HepG2 (cell line): ENCODE results near the gene ATRNL1. TPM values are rescaled to one million over a fixed set of nuclear protein-coding genes. Genes with fewer than 3 reads are reported as not detected.

Source experiments
- ATAC-seq: fragments of 200-7000 bp; cut with Tn5 transposase; 3 replicates; pipeline ENCODE4 v1.9.1; 2020; ENCODE audit warnings: mild to moderate bottlenecking, moderate library complexity
- BruUV-seq: library from RNA; stranded (reverse); fragments of 400-500 nt; replicated peaks from 2 replicates; lab custom pipeline; 2021; lab: Mats Ljungman, UMichigan
- CTCF ChIA-PET: fragments of 300-600 bp; formaldehyde crosslinking; extraction: SDS; loops from one replicate; lab custom pipeline; 2021; ENCODE audit warnings: low total read pairs, inconsistent platforms, low intra/inter-chr PET ratio; lab: Yijun Ruan, JAX
- POLR2A ChIA-PET: fragments of 350-600 bp; sonication (Branson Sonifier 250); formaldehyde crosslinking; loops from one replicate; lab custom pipeline; 2020; ENCODE audit warnings: antibody characterized with exemption, inconsistent platforms; lab: Yijun Ruan, JAX
- DNase-seq: peaks from one replicate; pipeline ENCODE4 v3.0.0-alpha.2; 2015; ENCODE audit warnings: low spot score
- FAIRE-seq: peaks from 3 replicates; lab custom pipeline; 2011; peaks lifted over from hg19 to GRCh38; lab: Jason Lieb, UNC
- H2AFZ ChIP-seq: one replicate; pipeline ENCODE4 v1.6.1; 2011; ENCODE audit warnings: low read length, inconsistent platforms
- H3K27ac ChIP-seq: fragments of 300-600 bp; 3 replicates; pipeline ENCODE4 v1.8.0; 2011; ENCODE audit warnings: mixed run types, mild to moderate bottlenecking, mixed read lengths, low read length, inconsistent platforms; ENCODE audit not compliant: insufficient read depth; ENCODE audit errors: extremely low read length
- H3K27me3 ChIP-seq, 2 experiments: fragments of 200-600 bp in 1 of 2; 2 replicates in 1 of 2; 3 replicates in 1 of 2; pipeline versions ENCODE4 v1.6.0 to v1.8.0; 2011; ENCODE audit warnings: low read length in 2 of 2, mild to moderate bottlenecking in 2 of 2, moderate library complexity in 2 of 2, inconsistent platforms in 1 of 2; ENCODE audit not compliant: insufficient read depth in 2 of 2, control insufficient read depth in 1 of 2
- H3K36me3 ChIP-seq, 2 experiments: fragments of 200-600 bp in 1 of 2; replicated peaks in 1 of 2; 2 replicates in 1 of 2; 3 replicates in 1 of 2; pipeline versions ENCODE4 v1.5.1 to v1.8.0; 2011; ENCODE audit warnings: low read length in 2 of 2, inconsistent platforms in 1 of 2; ENCODE audit not compliant: insufficient read depth in 2 of 2, control insufficient read depth in 1 of 2
- H3K4me1 ChIP-seq: 2 replicates; pipeline ENCODE4 v1.5.1; 2012; ENCODE audit warnings: low read length, inconsistent platforms; ENCODE audit not compliant: insufficient read depth
- H3K4me2 ChIP-seq: 2 replicates; pipeline ENCODE4 v1.6.0; 2011; ENCODE audit warnings: low read depth, low read length, inconsistent platforms
- H3K4me3 ChIP-seq, 3 experiments: fragments of 200-600 bp in 1 of 3; sonication (generic), shearing (Covaris generic) in 1 of 3; replicated peaks in 1 of 3; 2 replicates each; pipeline ENCODE4 v1.5.1; 2011 to 2016; ENCODE audit warnings: low read length in 3 of 3, inconsistent platforms in 2 of 3, low read depth in 2 of 3, mild to moderate bottlenecking in 2 of 3, control low read depth in 1 of 3, mixed read lengths in 1 of 3; ENCODE audit not compliant: insufficient read depth in 1 of 3
- H3K79me2 ChIP-seq: one replicate; pipeline ENCODE4 v1.6.1; 2011; ENCODE audit warnings: low read length, inconsistent platforms; ENCODE audit not compliant: insufficient read depth
- H3K9ac ChIP-seq: 2 replicates; pipeline ENCODE4 v1.6.0; 2011; ENCODE audit warnings: mild to moderate bottlenecking, low read depth, low read length, inconsistent platforms; ENCODE audit not compliant: insufficient read depth
- H3K9me3 ChIP-seq: 2 replicates; pipeline ENCODE4 v1.5.1; 2012; ENCODE audit warnings: mild to moderate bottlenecking, low read length
- H4K20me1 ChIP-seq: 2 replicates; pipeline ENCODE4 v1.6.0; 2011; ENCODE audit warnings: inconsistent platforms, mild to moderate bottlenecking, low read length, moderate library complexity; ENCODE audit not compliant: insufficient read depth
- ATF7-NPFF ChIP-seq: sonication (generic); formaldehyde crosslinking; IDR thresholded peaks from 2 replicates; pipeline ENCODE4 v1.8.1; 2023; ENCODE audit warnings: mild to moderate bottlenecking, low read depth, missing genetic modification reagents, moderate library complexity
- HOXA7 ChIP-seq: sonication (generic); formaldehyde crosslinking; IDR thresholded peaks from 2 replicates; pipeline ENCODE4 v1.8.1; 2022; ENCODE audit warnings: mild to moderate bottlenecking, missing genetic modification reagents, moderate library complexity
- KLF9 ChIP-seq: IDR thresholded peaks from 2 replicates; pipeline ENCODE4 v1.6.1; 2016; ENCODE audit warnings: low read depth
- MEF2D ChIP-seq: sonication (generic); formaldehyde crosslinking; IDR thresholded peaks from 2 replicates; pipeline ENCODE4 v1.5.1; 2020; ENCODE audit warnings: mild to moderate bottlenecking, missing genetic modification reagents
- NFE2L2 ChIP-seq: fragments of 150-350 bp; IDR thresholded peaks from 2 replicates; pipeline ENCODE4 v1.6.1; 2014; ENCODE audit warnings: low read length
- POLR2AphosphoS5 ChIP-seq: IDR thresholded peaks from 2 replicates; pipeline ENCODE4 v1.6.1; 2012; ENCODE audit warnings: low read depth, low read length
- SRSF1 ChIP-seq: fragments of 200-400 bp; formaldehyde crosslinking; optimal IDR thresholded peaks from 2 replicates; pipeline ENCODE3; 2017; ENCODE audit warnings: mild to moderate bottlenecking, low read depth, low read length, moderate library complexity
- WIZ ChIP-seq: sonication (generic); formaldehyde crosslinking; IDR thresholded peaks from 2 replicates; pipeline ENCODE4 v1.5.1; 2020; ENCODE audit warnings: mild to moderate bottlenecking, missing genetic modification reagents
- ZBTB43 ChIP-seq: sonication (generic); formaldehyde crosslinking; conservative IDR thresholded peaks from 2 replicates; pipeline ENCODE4 v1.4.0; 2020; ENCODE audit warnings: missing genetic modification reagents
- ZFP90 ChIP-seq: sonication (generic); formaldehyde crosslinking; IDR thresholded peaks from 2 replicates; pipeline ENCODE4 v1.8.0; 2022; ENCODE audit warnings: missing genetic modification reagents, mild to moderate bottlenecking, inconsistent platforms, borderline replicate concordance
- ZNF530 ChIP-seq: sonication (generic); formaldehyde crosslinking; IDR thresholded peaks from 2 replicates; pipeline ENCODE4 v1.5.0; 2020; ENCODE audit warnings: low read depth, mild to moderate bottlenecking, missing genetic modification reagents
- ZNF713 ChIP-seq: sonication (generic); formaldehyde crosslinking; IDR thresholded peaks from 2 replicates; pipeline ENCODE4 v1.4.0; 2020; ENCODE audit warnings: mild to moderate bottlenecking, missing genetic modification reagents
- WGBS: methylation state at CpG from one replicate; pipeline ENCODE4 v1.1.6; 2017; ENCODE audit warnings: low lambda C conversion rate; 5-methylcytosine and 5-hydroxymethylcytosine counted together
- in situ Hi-C: cut with HindIII; loops from 2 replicates; pipeline ENCODE4 v1.10.0; 2017; ENCODE audit warnings: low pct_unique_long_range_greater_than_20kb; ENCODE audit not compliant: extremely low pct_ligation_motif_present
- intact Hi-C: fragments of 100-400 bp; cut with micrococcal nuclease; formaldehyde crosslinking; loops from one replicate; pipeline ENCODE4 v1.10.0; 2022; ENCODE audit not compliant: unreplicated experiment
- polyA plus RNA-seq, 8 experiments: library from polyadenylated mRNA; depleted of rRNA in 3 of 8; stranded (reverse) in 7 of 8; unstranded in 1 of 8; fragments of >200 nt; fragmentation: Illumina TruSeq in 4 of 8; extraction: Trizol in 4 of 8; gene quantifications; 2 replicates each; pipeline versions ENCODE4 v1.2.1 to v1.2.3, GENCODE V29; 2011 to 2016; ENCODE audit warnings: low read depth in 4 of 8, missing spikeins in 1 of 8, mixed read lengths in 1 of 8; ENCODE audit not compliant: insufficient read depth in 1 of 8
- total RNA-seq, 5 experiments: library from RNA; depleted of rRNA; stranded (reverse); fragments of >200 nt; fragmentation: Illumina TruSeq; extraction: Trizol; gene quantifications; 2 replicates each; pipeline ENCODE4 v1.2.3, GENCODE V29; 2016; ENCODE audit warnings: low read depth in 1 of 5

ATRNL1 gene
- total and polyA plus RNA-seq, 2 of the 13 experiments (the other 11 are each of a cell fraction or from before 2014, with no cell fraction given) = 0.04 TPM; not detected in 1

- TF ChIP-seq ZNF530 (CRISPR knock-in tag) (no peak), ATF7-NPFF (CRISPR knock-in tag) (no peak), ZFP90 (CRISPR knock-in tag) (no peak), POLR2AphosphoS5 (no peak), MEF2D (CRISPR knock-in tag) (no peak), NFE2L2 (no peak), ZBTB43 (CRISPR knock-in tag) (no peak), HOXA7 (CRISPR knock-in tag) (no peak), KLF9 (CRISPR knock-in tag) (no peak), WIZ (no peak), ZNF713 (CRISPR knock-in tag) (no peak), SRSF1 (no peak)
- Histone ChIP-seq H3K4me2 (no peak overlapping the region), H3K9ac (no peak overlapping the region), H3K36me3 (no peaks in the 10 kb centered on the region), H3K27me3 (no peaks in the 10 kb centered on the region; a peak in 1 of 5 replicates), H3K27ac (no peak overlapping the region), H3K79me2 (no peaks in the 10 kb centered on the region), H3K9me3 (no peaks in the 10 kb centered on the region), H4K20me1 (no peaks in the 10 kb centered on the region), H2AFZ (no peak overlapping the region), H3K4me1 (no peaks in the 10 kb centered on the region), H3K4me3 (no peak overlapping the region)
- 9% methylated on average over 4 of the region's 4 CpGs for WGBS
- in situ Hi-C loops = no loop called here
- no TSS peak for BruUV-seq
- intact Hi-C loops = no loop called here
- ChIA-PET CTCF (no interaction called here), POLR2A (no interaction called here)
- no peak for DNase-seq
- ATAC-seq = no peak
- no peak for FAIRE-seq
Measured at GRCh38 chr10:115882021-115882420, 788.9 kb downstream of the ATRNL1 start.
